ENCODE results near the gene VMP1.

GRCh38 chr17:59853168-59853918 lies 145.9 kb downstream of the VMP1 start:
- peak in 1 of 2 donors; percentile 54 for TF ChIP-seq CTCF (conservative IDR thresholded peaks at IDR 0.05 in 1 of 2, IDR thresholded peaks at IDR 0.05 in 1 of 2; ENCODE audit: low read depth in 1 of 2, low read length in 2 of 2)
- no peak for TF ChIP-seq EZH2 (IDR thresholded peaks at IDR 0.05; ENCODE audit: low read length, missing control alignments)
